ENCODE results near the gene ATXN7. TPM values are rescaled to one million over a fixed set of nuclear protein-coding genes. Genes with fewer than 3 reads are reported as not detected.

The ATXN7 gene
- total and polyA plus RNA-seq, 2 donors (not counting 1 experiment from before 2014, with no cell fraction given), result 6.3 to 11.1 TPM

DNA sequence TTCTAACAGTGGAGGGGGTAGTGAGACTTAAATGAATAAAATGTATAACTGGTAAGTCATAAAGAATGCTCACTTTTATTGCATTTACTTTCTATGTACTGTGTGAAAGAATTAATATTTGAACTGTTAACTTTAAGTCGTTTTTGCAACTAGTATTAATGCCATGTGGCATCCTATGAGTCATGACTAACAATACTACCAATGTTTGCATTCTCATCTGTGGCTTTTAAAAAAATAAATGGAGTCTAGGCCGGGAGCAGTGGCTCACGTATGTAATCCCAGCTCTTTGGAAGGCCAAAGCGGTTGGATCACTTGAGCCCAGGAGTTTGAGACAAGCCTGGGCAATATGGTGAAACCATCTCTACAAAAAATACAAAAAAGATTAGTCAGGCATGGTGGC, 39.4 kb upstream of the ATXN7 start:
- H3K36me3 ChIP-seq (ENCODE audit: control insufficient read depth, insufficient read depth, low read length), result no peaks in the 10 kb centered on the region
- H3K4me1 ChIP-seq (ENCODE audit: control insufficient read depth, extremely low read depth, insufficient read depth, low read length), result no peaks in the 10 kb centered on the region
- no peaks in the 10 kb centered on the region for H4K20me1 ChIP-seq (ENCODE audit: control insufficient read depth, extremely low read depth, insufficient read depth, low read length)
- H3K9me3 ChIP-seq (ENCODE audit: control insufficient read depth, insufficient read depth, low read depth, low read length), result no peaks in the 10 kb centered on the region
- H3K79me2 ChIP-seq (ENCODE audit: control insufficient read depth, insufficient read depth, low read length), result no peaks in the 10 kb centered on the region
- TF ChIP-seq, protein P1, sequence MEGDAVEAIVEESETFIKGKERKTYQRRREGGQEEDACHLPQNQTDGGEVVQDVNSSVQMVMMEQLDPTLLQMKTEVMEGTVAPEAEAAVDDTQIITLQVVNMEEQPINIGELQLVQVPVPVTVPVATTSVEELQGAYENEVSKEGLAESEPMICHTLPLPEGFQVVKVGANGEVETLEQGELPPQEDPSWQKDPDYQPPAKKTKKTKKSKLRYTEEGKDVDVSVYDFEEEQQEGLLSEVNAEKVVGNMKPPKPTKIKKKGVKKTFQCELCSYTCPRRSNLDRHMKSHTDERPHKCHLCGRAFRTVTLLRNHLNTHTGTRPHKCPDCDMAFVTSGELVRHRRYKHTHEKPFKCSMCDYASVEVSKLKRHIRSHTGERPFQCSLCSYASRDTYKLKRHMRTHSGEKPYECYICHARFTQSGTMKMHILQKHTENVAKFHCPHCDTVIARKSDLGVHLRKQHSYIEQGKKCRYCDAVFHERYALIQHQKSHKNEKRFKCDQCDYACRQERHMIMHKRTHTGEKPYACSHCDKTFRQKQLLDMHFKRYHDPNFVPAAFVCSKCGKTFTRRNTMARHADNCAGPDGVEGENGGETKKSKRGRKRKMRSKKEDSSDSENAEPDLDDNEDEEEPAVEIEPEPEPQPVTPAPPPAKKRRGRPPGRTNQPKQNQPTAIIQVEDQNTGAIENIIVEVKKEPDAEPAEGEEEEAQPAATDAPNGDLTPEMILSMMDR (conservative IDR thresholded peaks at IDR 0.05 in 1 of 2, IDR thresholded peaks at IDR 0.05 in 1 of 2; ENCODE audit: low read depth in 1 of 2, low read length in 2 of 2), result no peak
- no peak for TF ChIP-seq EZH2 (IDR thresholded peaks at IDR 0.05; ENCODE audit: low read length, missing control alignments)
- no peaks in the 10 kb centered on the region for H3K27me3 ChIP-seq (ENCODE audit: control insufficient read depth, insufficient read depth, low read length)
- no peak overlapping the region for H3K4me3 ChIP-seq (replicated peaks in 1 of 4; ENCODE audit: control extremely low read depth in 1 of 4, insufficient read depth in 1 of 4, low read depth in 3 of 4, low read length in 4 of 4)
- peak; percentile 76 to 83 for DNase-seq (ENCODE audit: low read depth in 2 of 2)
- no peak overlapping the region for H3K27ac ChIP-seq (ENCODE audit: insufficient read depth, low read length)
- H3K9ac ChIP-seq (ENCODE audit: insufficient read depth, low read length), result no peak overlapping the region
- no peak overlapping the region for H3K4me2 ChIP-seq (ENCODE audit: extremely low read depth, insufficient read depth, low read length)
- H2AFZ ChIP-seq (ENCODE audit: low read length), result no peak overlapping the region

GRCh38 chr3:63830526-63830925, 33.1 kb upstream of the ATXN7 start:
- H3K4me3 ChIP-seq (replicated peaks in 1 of 4; ENCODE audit: control extremely low read depth in 1 of 4, insufficient read depth in 1 of 4, low read depth in 3 of 4, low read length in 4 of 4), result no peak overlapping the region
- H2AFZ ChIP-seq (ENCODE audit: low read length), result no peak overlapping the region
- H3K27me3 ChIP-seq (ENCODE audit: control insufficient read depth, insufficient read depth, low read length), result no peaks in the 10 kb centered on the region
- no peak for TF ChIP-seq EZH2 (IDR thresholded peaks at IDR 0.05; ENCODE audit: low read length, missing control alignments)
- TF ChIP-seq, protein P1 (conservative IDR thresholded peaks at IDR 0.05 in 1 of 2, IDR thresholded peaks at IDR 0.05 in 1 of 2; ENCODE audit: low read depth in 1 of 2, low read length in 2 of 2), result no peak
- no peak overlapping the region for H3K27ac ChIP-seq (ENCODE audit: insufficient read depth, low read length)
- no peaks in the 10 kb centered on the region for H3K36me3 ChIP-seq (ENCODE audit: control insufficient read depth, insufficient read depth, low read length)
- no peaks in the 10 kb centered on the region for H4K20me1 ChIP-seq (ENCODE audit: control insufficient read depth, extremely low read depth, insufficient read depth, low read length)
- H3K4me1 ChIP-seq (ENCODE audit: control insufficient read depth, extremely low read depth, insufficient read depth, low read length), result no peaks in the 10 kb centered on the region
- DNase-seq (ENCODE audit: low read depth in 2 of 2), result no peak
- no peak overlapping the region for H3K9ac ChIP-seq (ENCODE audit: insufficient read depth, low read length)
- H3K9me3 ChIP-seq (ENCODE audit: control insufficient read depth, insufficient read depth, low read depth, low read length), result no peaks in the 10 kb centered on the region
- no peak overlapping the region for H3K4me2 ChIP-seq (ENCODE audit: extremely low read depth, insufficient read depth, low read length)
- H3K79me2 ChIP-seq (ENCODE audit: control insufficient read depth, insufficient read depth, low read length), result no peaks in the 10 kb centered on the region

GRCh38 chr3:63832395-63832794, 31.3 kb upstream of the ATXN7 start:
- no peak overlapping the region for H3K4me2 ChIP-seq (ENCODE audit: extremely low read depth, insufficient read depth, low read length)
- H3K4me3 ChIP-seq (replicated peaks in 1 of 4; ENCODE audit: control extremely low read depth in 1 of 4, insufficient read depth in 1 of 4, low read depth in 3 of 4, low read length in 4 of 4), result no peak overlapping the region
- no peaks in the 10 kb centered on the region for H3K27me3 ChIP-seq (ENCODE audit: control insufficient read depth, insufficient read depth, low read length)
- DNase-seq (ENCODE audit: low read depth in 2 of 2), result no peak
- no peak overlapping the region for H3K27ac ChIP-seq (ENCODE audit: insufficient read depth, low read length)
- no peak for TF ChIP-seq EZH2 (IDR thresholded peaks at IDR 0.05; ENCODE audit: low read length, missing control alignments)
- TF ChIP-seq, protein P1 (conservative IDR thresholded peaks at IDR 0.05 in 1 of 2, IDR thresholded peaks at IDR 0.05 in 1 of 2; ENCODE audit: low read depth in 1 of 2, low read length in 2 of 2), result no peak
- H4K20me1 ChIP-seq (ENCODE audit: control insufficient read depth, extremely low read depth, insufficient read depth, low read length), result no peaks in the 10 kb centered on the region
- no peaks in the 10 kb centered on the region for H3K36me3 ChIP-seq (ENCODE audit: control insufficient read depth, insufficient read depth, low read length)
- no peaks in the 10 kb centered on the region for H3K9me3 ChIP-seq (ENCODE audit: control insufficient read depth, insufficient read depth, low read depth, low read length)
- H3K4me1 ChIP-seq (ENCODE audit: control insufficient read depth, extremely low read depth, insufficient read depth, low read length), result no peaks in the 10 kb centered on the region
- H3K9ac ChIP-seq (ENCODE audit: insufficient read depth, low read length), result no peak overlapping the region
- no peaks in the 10 kb centered on the region for H3K79me2 ChIP-seq (ENCODE audit: control insufficient read depth, insufficient read depth, low read length)
- no peak overlapping the region for H2AFZ ChIP-seq (ENCODE audit: low read length)

Data from fibroblast of lung (primary cell).